HEK293T (cell line): Measurements from ENCODE around the gene KDM3B.
"Not testable (repeated sequence)": the region's sequence is repeated elsewhere in the genome, so short reads cannot be mapped to it uniquely, and the experiment has no call there.

Experiments
- CTCF ChIA-PET: fragments of 350-600 bp; formaldehyde crosslinking; extraction: SDS; loops from one replicate; lab custom pipeline; 2021; ENCODE audit warnings: antibody characterized with exemption, inconsistent platforms; lab: Yijun Ruan, JAX
- POLR2A ChIA-PET: fragments of 350-600 bp; formaldehyde crosslinking; extraction: SDS; loops from one replicate; lab custom pipeline; 2020; ENCODE audit warnings: antibody characterized with exemption, inconsistent platforms; lab: Yijun Ruan, JAX
- DNase-seq: peaks from one replicate; pipeline ENCODE4 v3.0.0; 2012; ENCODE audit warnings: mixed read lengths; ENCODE audit errors: extremely low spot score
- ARNT ChIP-seq: fragments of 450-650 bp; IDR thresholded peaks from 2 replicates; pipeline ENCODE4 v1.6.1; 2017; ENCODE audit warnings: mild to moderate bottlenecking
- BHLHE40 ChIP-seq: fragments of 450-650 bp; IDR thresholded peaks from 2 replicates; pipeline ENCODE4 v1.6.1; 2016; ENCODE audit warnings: mild to moderate bottlenecking, moderate library complexity, borderline replicate concordance
- CTBP1 ChIP-seq: fragments of 450-650 bp; IDR thresholded peaks from 2 replicates; pipeline ENCODE4 v1.6.1; 2016; ENCODE audit warnings: borderline replicate concordance
- ELF4 ChIP-seq: fragments of 450-650 bp; IDR thresholded peaks from 2 replicates; pipeline ENCODE4 v1.6.1; 2017; ENCODE audit warnings: antibody characterized with exemption
- FOXA1 ChIP-seq: fragments of 450-650 bp; IDR thresholded peaks from 2 replicates; pipeline ENCODE4 v1.6.1; 2016; ENCODE audit warnings: mild to moderate bottlenecking
- FOXK2 ChIP-seq: fragments of 450-650 bp; IDR thresholded peaks from 2 replicates; pipeline ENCODE4 v1.6.1; 2016; ENCODE audit warnings: mild to moderate bottlenecking
- FOXM1 ChIP-seq: fragments of 450-650 bp; IDR thresholded peaks from 2 replicates; pipeline ENCODE4 v1.6.1; 2017; ENCODE audit warnings: mild to moderate bottlenecking, borderline replicate concordance
- HDGF ChIP-seq: fragments of 450-650 bp; IDR thresholded peaks from 2 replicates; pipeline ENCODE4 v1.6.1; 2017; ENCODE audit warnings: antibody characterized with exemption, borderline replicate concordance
- L3MBTL2 ChIP-seq: fragments of 450-650 bp; conservative IDR thresholded peaks from 2 replicates; pipeline ENCODE4 v1.6.1; 2016; ENCODE audit warnings: mild to moderate bottlenecking
- LEF1 ChIP-seq: fragments of 450-650 bp; IDR thresholded peaks from 2 replicates; pipeline ENCODE4 v1.6.1; 2017; ENCODE audit warnings: mild to moderate bottlenecking, borderline replicate concordance
- NFRKB ChIP-seq: fragments of 450-650 bp; IDR thresholded peaks from 2 replicates; pipeline ENCODE4 v1.6.1; 2016; ENCODE audit warnings: mild to moderate bottlenecking, moderate library complexity
- SP1 ChIP-seq: fragments of 450-650 bp; IDR thresholded peaks from 2 replicates; pipeline ENCODE4 v1.6.1; 2017
- SUZ12 ChIP-seq: fragments of 450-650 bp; IDR thresholded peaks from 2 replicates; pipeline ENCODE4 v1.6.1; 2016; ENCODE audit warnings: mild to moderate bottlenecking
- TARDBP ChIP-seq: fragments of 450-650 bp; IDR thresholded peaks from 2 replicates; pipeline ENCODE4 v1.6.1; 2016
- ZNF384 ChIP-seq: fragments of 450-650 bp; IDR thresholded peaks from 2 replicates; pipeline ENCODE4 v1.6.1; 2016
- TF ChIP-seq, protein P1 (sequence below): fragments of 450-650 bp; IDR thresholded peaks from 2 replicates; pipeline ENCODE4 v1.6.1; 2016

KDM3B gene

DNA sequence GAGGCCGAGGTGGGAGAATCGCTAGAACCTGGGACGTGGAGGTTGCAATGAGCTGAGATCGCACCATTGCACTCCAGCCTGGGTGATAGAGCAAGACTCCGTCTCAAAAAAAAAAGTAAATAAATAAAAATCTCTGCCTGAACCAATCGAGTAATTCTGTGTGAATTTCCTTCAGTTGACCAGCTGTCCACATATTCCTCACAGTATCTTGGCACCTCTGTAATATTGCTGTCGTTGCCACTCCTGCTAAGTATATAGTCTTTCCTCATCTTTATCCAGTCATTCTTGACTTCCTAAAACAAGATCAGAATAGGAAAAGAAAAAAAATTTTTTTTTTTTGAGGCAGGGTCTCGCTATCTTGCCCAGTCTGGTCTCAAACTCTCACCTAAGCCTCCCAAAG is 29.9 kb downstream of the KDM3B start:
- TF ChIP-seq TARDBP (no peak), FOXK2 (no peak), NFRKB (no peak), CTBP1 (no peak), ZNF384 (no peak), SP1 (no peak), FOXA1 (no peak), BHLHE40 (no peak), L3MBTL2 (no peak), SUZ12 (no peak), ELF4 (no peak), HDGF (no peak), LEF1 (no peak), ARNT (no peak), FOXM1 (no peak)
- TF ChIP-seq, protein P1, sequence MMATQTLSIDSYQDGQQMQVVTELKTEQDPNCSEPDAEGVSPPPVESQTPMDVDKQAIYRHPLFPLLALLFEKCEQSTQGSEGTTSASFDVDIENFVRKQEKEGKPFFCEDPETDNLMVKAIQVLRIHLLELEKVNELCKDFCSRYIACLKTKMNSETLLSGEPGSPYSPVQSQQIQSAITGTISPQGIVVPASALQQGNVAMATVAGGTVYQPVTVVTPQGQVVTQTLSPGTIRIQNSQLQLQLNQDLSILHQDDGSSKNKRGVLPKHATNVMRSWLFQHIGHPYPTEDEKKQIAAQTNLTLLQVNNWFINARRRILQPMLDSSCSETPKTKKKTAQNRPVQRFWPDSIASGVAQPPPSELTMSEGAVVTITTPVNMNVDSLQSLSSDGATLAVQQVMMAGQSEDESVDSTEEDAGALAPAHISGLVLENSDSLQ = no peak
- DNase-seq = no peak
- CTCF ChIA-PET = interaction anchor here (0.7 kb wide), 1 partner anchor 30 kb away, joined by 3 read pairs; the partner anchor contains the start of gene KDM3B
- POLR2A ChIA-PET = interaction anchor here (0.6 to 0.9 kb wide), 2 partner anchors 16 to 1796 kb away, joined by 3 to 4 read pairs; no protein-coding TSS in a partner anchor

GRCh38 chr5:138385660-138386059 is 33.2 kb downstream of the KDM3B start:
- CTCF ChIA-PET = no interaction called here
- POLR2A ChIA-PET = no interaction called here
- TF ChIP-seq FOXK2 = no peak
- no peak for TF ChIP-seq NFRKB
- no peak for TF ChIP-seq LEF1
- no peak for TF ChIP-seq SP1
- no peak for TF ChIP-seq ARNT
- TF ChIP-seq FOXA1 = no peak
- TF ChIP-seq ZNF384 = no peak
- no peak for TF ChIP-seq L3MBTL2
- no peak for TF ChIP-seq CTBP1
- TF ChIP-seq BHLHE40 = no peak
- DNase-seq = no peak

GRCh38 chr5:138386290-138386689 is 33.8 kb downstream of the KDM3B start:
- no peak for TF ChIP-seq SP1
- no peak for TF ChIP-seq ARNT
- TF ChIP-seq FOXM1 = no peak
- no peak for TF ChIP-seq SUZ12
- no peak for TF ChIP-seq L3MBTL2
- no peak for TF ChIP-seq FOXA1
- no peak for TF ChIP-seq LEF1
- no peak for TF ChIP-seq FOXK2
- no peak for TF ChIP-seq NFRKB
- no peak for TF ChIP-seq BHLHE40
- TF ChIP-seq HDGF = no peak
- no peak for TF ChIP-seq ELF4
- no peak for TF ChIP-seq TARDBP
- no peak for TF ChIP-seq CTBP1
- ChIA-PET POLR2A (no interaction called here), CTCF (no interaction called here)
- no peak for DNase-seq

- POLR2A ChIA-PET = no interaction called here
- CTCF ChIA-PET = no interaction called here
- no peak for DNase-seq
- TF ChIP-seq NFRKB (no peak), BHLHE40 (no peak), LEF1 (no peak), FOXA1 (no peak)
Measured at GRCh38 chr5:138389332-138389731, 36.8 kb downstream of the KDM3B start.

DNA sequence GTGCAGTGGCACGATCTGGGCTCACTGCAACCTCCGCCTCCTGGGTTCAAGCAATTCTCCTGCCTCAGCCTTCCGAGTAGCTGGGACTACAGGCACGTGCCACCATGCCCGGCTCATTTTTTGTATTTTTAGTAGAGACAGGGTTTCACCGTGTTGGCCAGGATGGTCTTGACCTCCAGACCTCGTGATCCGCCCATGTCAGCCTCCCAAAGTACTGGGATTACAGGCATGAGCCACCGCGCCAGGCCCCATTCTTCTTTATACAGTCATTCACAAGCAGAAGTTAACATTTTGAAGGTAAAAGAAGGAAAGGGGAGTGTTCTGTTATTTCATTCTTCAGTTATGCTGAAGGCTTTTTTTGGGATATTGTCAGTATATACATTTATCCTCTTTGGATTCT is 37.4 kb downstream of the KDM3B start:
- CTCF ChIA-PET, POLR2A ChIA-PET, DNase-seq: not testable (repeated sequence)

- POLR2A ChIA-PET = interaction anchor here (0.5 kb wide), 1 partner anchor 43 kb away, joined by 3 read pairs; no protein-coding TSS in a partner anchor
- TF ChIP-seq TARDBP = no peak
- TF ChIP-seq NFRKB = no peak
- TF ChIP-seq ARNT = no peak
- no peak for TF ChIP-seq ELF4
- no peak for TF ChIP-seq FOXK2
- TF ChIP-seq FOXM1 = no peak
- TF ChIP-seq L3MBTL2 = no peak
- no peak for DNase-seq
- CTCF ChIA-PET = no interaction called here
Measured at GRCh38 chr5:138391859-138392386, 39.4 kb downstream of the KDM3B start.

- no peak for TF ChIP-seq SUZ12
- TF ChIP-seq ZNF384 = no peak
- TF ChIP-seq ELF4 = no peak
- TF ChIP-seq FOXM1 = no peak
- TF ChIP-seq BHLHE40 = no peak
- TF ChIP-seq L3MBTL2 = no peak
- no peak for TF ChIP-seq NFRKB
- TF ChIP-seq ARNT = no peak
- TF ChIP-seq, protein P1 = no peak
- TF ChIP-seq TARDBP = no peak
- no peak for TF ChIP-seq LEF1
- TF ChIP-seq CTBP1 = no peak
- no peak for TF ChIP-seq FOXK2
- TF ChIP-seq SP1 = no peak
- no peak for TF ChIP-seq HDGF
- TF ChIP-seq FOXA1 = no peak
- POLR2A ChIA-PET = no interaction called here
- CTCF ChIA-PET = no interaction called here
- DNase-seq = no peak
Measured at GRCh38 chr5:138402640-138403039, 50.2 kb downstream of the KDM3B start.
